Upper lobe of left lung (tissue), 6 donors: ENCODE measurements around the gene ZSCAN10. TPM values are rescaled to one million over a fixed set of nuclear protein-coding genes. Genes with fewer than 3 reads are reported as not detected.

Experiments used
- ATAC-seq, 2 donors: fragments of 200-7000 bp; cut with Tn5 transposase; one replicate each; pipeline ENCODE4 v1.9.1; 2022; ENCODE audit warnings: mild to moderate bottlenecking in 2 of 2, moderate library complexity in 2 of 2; ENCODE audit not compliant: low FRiP score in 2 of 2
- DNase-seq, 2 donors: peaks; one replicate each; pipeline ENCODE4 v3.0.0-alpha.2; 2019 to 2020
- H3K27ac ChIP-seq, 4 donors: fragments of 200-600 bp; sonication (generic); one replicate each; pipeline ENCODE4 v1.5.1; 2016 to 2019
- H3K27me3 ChIP-seq, 4 donors: fragments of 200-600 bp; sonication (generic); one replicate each; pipeline ENCODE4 v1.5.1; 2017 to 2019
- H3K36me3 ChIP-seq, 4 donors: fragments of 200-600 bp; sonication (generic); one replicate each; pipeline ENCODE4 v1.5.1; 2016 to 2019
- H3K4me1 ChIP-seq, 4 donors: fragments of 200-600 bp; sonication (generic); one replicate each; pipeline ENCODE4 v1.5.1; 2018 to 2019
- H3K4me3 ChIP-seq, 4 donors: fragments of 200-600 bp; sonication (generic); one replicate each; pipeline ENCODE4 v1.5.1; 2017 to 2019; ENCODE audit warnings: mild to moderate bottlenecking in 2 of 4, moderate library complexity in 1 of 4
- H3K9me3 ChIP-seq, 4 donors: fragments of 200-600 bp; sonication (generic); one replicate each; pipeline ENCODE4 v1.5.1; 2018 to 2019
- CTCF ChIP-seq, 6 experiments: fragments of 450-650 bp in 4 of 6; fragments of 200-600 bp in 2 of 6; sonication (generic) in 2 of 6; IDR thresholded peaks; one replicate each; pipeline ENCODE4 v1.5.1; 2016 to 2019; ENCODE audit warnings: antibody characterized with exemption in 6 of 6
- EP300 ChIP-seq, 4 donors: sonication (generic); formaldehyde crosslinking; IDR thresholded peaks; one replicate each; pipeline ENCODE4 v1.5.1; 2017; ENCODE audit warnings: antibody characterized with exemption in 4 of 4, control low read depth in 2 of 4
- POLR2A ChIP-seq, 4 donors: fragments of 450-650 bp; IDR thresholded peaks; one replicate each; pipeline ENCODE4 v1.5.1; 2016 to 2017; ENCODE audit warnings: antibody characterized with exemption in 4 of 4, mild to moderate bottlenecking in 2 of 4
- POLR2AphosphoS5 ChIP-seq, 2 donors: sonication (generic); formaldehyde crosslinking; IDR thresholded peaks; one replicate each; pipeline ENCODE4 v1.5.1; 2017; ENCODE audit warnings: antibody characterized with exemption in 2 of 2
- WGBS, 2 donors: methylation state at CpG; one replicate each; pipeline ENCODE4 v1.1.5; 2017 to 2018; 5-methylcytosine and 5-hydroxymethylcytosine counted together
- total RNA-seq, 6 donors: library from RNA; depleted of rRNA in 4 of 6; stranded (reverse); fragments of >200 nt in 4 of 6; gene quantifications; one replicate each; pipeline versions ENCODE4 v1.1.0 to v1.2.1, GENCODE V29; 2016 to 2021
- donor health status: DM: no; HTN: no; CAD: no; lungs with moderate emphysema.
- donor health status: DM: no; HTN: yes; CAD: no; lungs with severe emphysema.

Gene ZSCAN10
- total RNA-seq, 6 donors from 2014 or later: 0.17 to 1.0 (median 0.28) TPM; not detected in 2

GRCh38 chr16:3129137-3130131 is 30.3 kb upstream of the ZSCAN10 start:
- peak in 2 of 4 donors; percentile 24 to 25 for TF ChIP-seq POLR2A (IDR thresholded peaks at IDR 0.05)
- TF ChIP-seq POLR2AphosphoS5 (IDR thresholded peaks at IDR 0.05): no peak
- TF ChIP-seq CTCF (IDR thresholded peaks at IDR 0.05): peak; percentile 80 to 91 (median 88)
- WGBS, 2 donors: 15 to 18% methylated on average over 21 to 28 of the region's 28 CpGs
- peaks cover 0 to 12% (median 1%) of the 10 kb centered on the region in 4 donors for H3K36me3 ChIP-seq
- H3K27me3 ChIP-seq: no peaks in the 10 kb centered on the region
- peak overlapping the region; percentile 46 to 85 (median 70) for H3K27ac ChIP-seq
- ATAC-seq (peak; percentile 90 to 92), DNase-seq (peak; percentile 84 to 85)
- no peaks in the 10 kb centered on the region for H3K9me3 ChIP-seq
- peaks cover 35 to 42% (median 39%) of the 10 kb centered on the region in 4 donors for H3K4me1 ChIP-seq
- peak overlapping the region in 3 of 4 donors; percentile 30 to 56 (median 47) for H3K4me3 ChIP-seq

GRCh38 chr16:3127745-3128144 is 28.7 kb upstream of the ZSCAN10 start:
- ATAC-seq (no peak), DNase-seq (no peak)
- no peak overlapping the region for H3K27ac ChIP-seq
- H3K36me3 ChIP-seq: peaks cover 0 to 12% (median 1%) of the 10 kb centered on the region in 4 donors
- TF ChIP-seq POLR2A (IDR thresholded peaks at IDR 0.05) (no peak), CTCF (IDR thresholded peaks at IDR 0.05) (no peak), EP300 (IDR thresholded peaks at IDR 0.05) (no peak), POLR2AphosphoS5 (IDR thresholded peaks at IDR 0.05) (no peak)
- H3K4me3 ChIP-seq: no peak overlapping the region
- WGBS, 2 donors: 71 to 86% methylated on average over 6 of the region's 6 CpGs
- no peaks in the 10 kb centered on the region for H3K9me3 ChIP-seq
- H3K27me3 ChIP-seq: no peaks in the 10 kb centered on the region
- H3K4me1 ChIP-seq: peaks cover 28 to 34% (median 32%) of the 10 kb centered on the region in 4 donors

GRCh38 chr16:3123986-3124886 is 25.1 kb upstream of the ZSCAN10 start:
- Histone ChIP-seq H3K9me3 (no peaks in the 10 kb centered on the region), H3K27me3 (no peaks in the 10 kb centered on the region), H3K4me1 (peaks cover 21 to 23% (median 22%) of the 10 kb centered on the region in 4 donors), H3K36me3 (peaks cover 0 to 21% (median 18%) of the 10 kb centered on the region in 4 donors), H3K4me3 (peak overlapping the region; percentile 62 to 87 (median 78)), H3K27ac (peak overlapping the region; percentile 73 to 86 (median 80))
- ATAC-seq: peak; percentile 97 to 98
- 0 to 1% methylated on average over 27 to 46 of the region's 72 CpGs for WGBS, 2 donors
- TF ChIP-seq CTCF (IDR thresholded peaks at IDR 0.05): peak in 3 of 6 experiments; percentile 34 to 48 (median 42)
- no peak for TF ChIP-seq EP300 (IDR thresholded peaks at IDR 0.05)
- TF ChIP-seq POLR2A (IDR thresholded peaks at IDR 0.05): peak in 2 of 4 donors; percentile 17 to 69
- peak; percentile 27 to 65 for TF ChIP-seq POLR2AphosphoS5 (IDR thresholded peaks at IDR 0.05)
- peak; percentile 98 for DNase-seq

GRCh38 chr16:3122926-3123570 is 24.0 kb upstream of the ZSCAN10 start:
- H3K4me1 ChIP-seq: peaks cover 12 to 16% (median 13%) of the 10 kb centered on the region in 4 donors
- no peaks in the 10 kb centered on the region for H3K9me3 ChIP-seq
- ATAC-seq (no peak), DNase-seq (no peak)
- no peak overlapping the region for H3K27ac ChIP-seq
- no peak for TF ChIP-seq CTCF (IDR thresholded peaks at IDR 0.05)
- no peak for TF ChIP-seq POLR2A (IDR thresholded peaks at IDR 0.05)
- no peak for TF ChIP-seq POLR2AphosphoS5 (IDR thresholded peaks at IDR 0.05)
- TF ChIP-seq EP300 (IDR thresholded peaks at IDR 0.05): no peak
- WGBS, 2 donors: 65% methylated on average over 8 of the region's 8 CpGs
- H3K4me3 ChIP-seq: no peak overlapping the region
- H3K36me3 ChIP-seq: peaks cover 0 to 33% (median 27%) of the 10 kb centered on the region in 4 donors
- no peaks in the 10 kb centered on the region for H3K27me3 ChIP-seq
